GM21528 (cell line): ENCODE measurements around the gene ANKRA2.
A peak's percentile ranks its signal among the peaks of the same experiment; 100 is the strongest.
"Not testable (repeated sequence)": the region's sequence is repeated elsewhere in the genome, so short reads cannot be mapped to it uniquely, and the experiment has no call there.

Experiments used
- ATAC-seq: cut with Tn5 transposase; IDR thresholded peaks from one replicate; pipeline ENCODE4 v1.9.1; 2021; ENCODE audit warnings: mild to moderate bottlenecking, moderate library complexity; ENCODE audit not compliant: unreplicated experiment, low FRiP score

The ANKRA2 gene

GRCh38 chr5:73552642-73553041 lies 12.8 kb downstream of the ANKRA2 start:
- no peak for ATAC-seq

DNA sequence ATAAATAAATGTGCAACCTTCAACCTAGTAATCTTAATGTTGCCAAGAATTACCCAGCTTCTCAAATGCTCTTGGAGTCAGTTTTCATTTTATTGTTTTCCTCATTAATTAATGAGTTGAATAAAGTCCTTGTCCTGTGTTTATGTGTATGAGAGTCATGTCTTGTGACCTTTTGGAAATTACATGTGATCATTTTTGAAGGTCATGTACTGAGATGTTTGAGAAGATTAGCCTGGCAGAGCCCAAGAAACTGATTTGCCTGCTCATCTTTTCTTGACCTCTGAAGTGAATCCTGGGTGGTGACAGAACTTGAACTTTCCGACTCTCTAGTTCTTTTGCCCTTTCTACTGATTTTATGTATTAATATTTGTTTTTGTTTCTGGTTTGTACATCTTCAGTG lies 15.4 kb downstream of the ANKRA2 start:
- no peak for ATAC-seq

DNA sequence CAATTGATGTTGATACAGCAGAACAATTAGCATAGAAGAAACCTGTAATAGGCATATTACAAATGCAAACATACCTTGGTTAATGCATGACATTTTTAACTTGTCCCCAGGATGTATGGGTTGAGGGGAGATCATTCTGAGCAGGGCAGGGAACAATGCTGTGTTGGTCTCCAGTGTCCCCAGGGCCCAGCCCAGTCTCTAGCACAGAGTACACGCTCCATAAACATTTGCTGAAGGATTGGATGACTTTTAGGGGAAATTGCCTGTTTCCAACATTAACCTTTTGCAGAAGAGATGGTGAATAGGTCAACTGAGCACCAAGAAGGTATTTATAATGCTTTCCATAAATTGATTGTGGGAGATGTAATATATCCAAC lies 20.0 kb downstream of the ANKRA2 start:
- no peak for ATAC-seq

- ATAC-seq: no peak
Measured at GRCh38 chr5:73544429-73545402, 20.7 kb downstream of the ANKRA2 start.

- ATAC-seq: no peak
Measured at GRCh38 chr5:73542020-73542419, 23.4 kb downstream of the ANKRA2 start.

GRCh38 chr5:73540192-73540591 lies 25.2 kb downstream of the ANKRA2 start:
- no peak for ATAC-seq

DNA sequence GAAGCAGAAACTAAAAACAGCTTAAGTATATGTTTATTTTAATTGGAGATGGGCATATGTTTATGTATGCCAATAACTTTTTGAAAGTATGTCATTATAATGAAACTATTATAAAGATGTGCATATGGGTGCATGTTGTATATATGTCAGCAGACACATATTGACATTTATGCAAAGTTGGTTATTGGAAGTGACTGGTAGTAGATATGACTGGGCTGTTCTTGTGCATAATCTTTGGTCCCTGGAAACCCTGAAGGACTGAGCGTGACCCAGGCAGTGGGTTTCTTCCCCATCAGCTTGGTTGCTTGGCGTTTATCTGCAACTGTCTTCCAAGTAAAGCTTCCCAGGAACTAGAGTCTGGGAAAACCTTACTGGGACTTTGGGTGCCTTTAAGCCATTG lies 25.7 kb downstream of the ANKRA2 start:
- no peak for ATAC-seq

- no peak for ATAC-seq
Measured at GRCh38 chr5:73534971-73535370, 30.5 kb downstream of the ANKRA2 start.

- no peak for ATAC-seq
Measured at GRCh38 chr5:73534011-73534644, 31.3 kb downstream of the ANKRA2 start.

- ATAC-seq: no peak
Measured at GRCh38 chr5:73532195-73532594, 33.2 kb downstream of the ANKRA2 start.

GRCh38 chr5:73531356-73531755 lies 34.1 kb downstream of the ANKRA2 start:
- no peak for ATAC-seq

GRCh38 chr5:73529081-73529480 lies 36.4 kb downstream of the ANKRA2 start:
- ATAC-seq: no peak

DNA sequence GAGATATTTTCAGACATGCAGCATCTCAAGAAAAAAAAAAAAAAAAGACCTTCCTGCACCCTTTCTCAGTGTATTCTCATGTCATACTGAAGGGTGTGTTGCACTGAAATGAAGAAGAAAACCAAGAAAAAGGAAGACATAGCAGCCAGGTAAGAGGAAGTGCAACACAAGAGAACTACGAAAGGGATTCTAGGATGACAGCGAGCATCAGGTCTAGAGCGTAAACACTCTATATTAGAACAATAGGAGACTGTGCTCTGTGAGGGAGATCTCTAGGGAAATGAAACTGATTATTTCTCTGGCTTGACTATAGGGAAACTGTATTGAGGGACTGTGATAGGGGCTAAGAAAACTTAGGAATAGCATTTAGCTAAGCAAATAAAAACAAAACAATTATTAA lies 37.2 kb downstream of the ANKRA2 start:
- no peak for ATAC-seq

- ATAC-seq: no peak
Measured at GRCh38 chr5:73525606-73526203, 39.7 kb downstream of the ANKRA2 start.

- ATAC-seq: no peak
Measured at GRCh38 chr5:73523861-73524260, 41.6 kb downstream of the ANKRA2 start.

DNA sequence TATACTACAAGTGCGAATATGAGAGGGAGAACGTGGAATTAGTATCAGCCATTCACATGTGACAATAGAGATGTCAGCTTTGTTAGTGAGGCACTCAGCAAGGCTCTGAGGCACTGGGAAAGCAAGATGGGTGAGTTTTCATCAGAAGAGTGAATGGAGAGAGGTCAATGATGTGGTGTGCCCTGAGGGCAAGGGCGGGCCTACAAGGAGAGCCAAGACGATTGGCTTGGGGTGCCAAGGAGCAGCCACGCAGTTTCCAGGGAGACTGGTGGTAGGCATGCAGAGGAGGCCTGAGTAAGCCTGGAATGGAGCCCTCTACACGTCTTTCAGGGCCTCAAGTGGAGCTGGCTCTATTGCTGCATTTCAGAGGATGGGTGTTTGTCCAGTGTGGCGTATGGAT lies 42.5 kb downstream of the ANKRA2 start:
- ATAC-seq: no peak

GRCh38 chr5:73519531-73520283 lies 45.7 kb downstream of the ANKRA2 start:
- ATAC-seq: peak; percentile 95

- no peak for ATAC-seq
Measured at GRCh38 chr5:73515232-73515631, 50.2 kb downstream of the ANKRA2 start.

DNA sequence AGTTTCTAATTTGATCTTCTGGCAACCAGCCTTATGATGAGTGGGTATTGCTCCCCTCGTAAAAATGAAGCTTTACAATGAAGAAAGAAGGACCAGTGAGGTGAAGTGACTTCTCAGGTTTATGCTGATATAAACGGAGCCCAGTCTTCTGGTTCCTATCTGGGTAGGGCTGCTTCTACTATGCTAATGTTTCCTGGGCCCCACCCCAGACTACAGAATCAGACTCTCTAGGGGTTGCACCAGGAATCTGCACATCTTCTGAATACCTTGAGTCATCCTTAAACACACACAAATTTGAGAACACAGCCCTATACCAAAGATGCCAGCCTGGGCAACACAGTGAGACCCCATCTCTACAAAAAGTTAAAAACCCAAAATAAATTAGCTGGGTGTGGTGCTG lies 51.0 kb downstream of the ANKRA2 start:
- no peak for ATAC-seq

- ATAC-seq: no peak
Measured at GRCh38 chr5:73513996-73514395, 51.4 kb downstream of the ANKRA2 start.

- not testable (repeated sequence) for ATAC-seq
Measured at GRCh38 chr5:73508521-73508920, 56.9 kb downstream of the ANKRA2 start.
